Breast epithelium (tissue), 4 donors: ENCODE measurements around the gene CENPA. TPM values are rescaled to one million over a fixed set of nuclear protein-coding genes. Genes with fewer than 3 reads are reported as not detected.
"Not testable (repeated sequence)": the region's sequence is repeated elsewhere in the genome, so short reads cannot be mapped to it uniquely, and the experiment has no call there.

Source experiments
- DNase-seq, 2 donors: peaks; one replicate each; pipeline ENCODE4 v3.0.0-alpha.2; 2019; ENCODE audit warnings: low spot score in 2 of 2
- H3K27ac ChIP-seq, 2 donors: fragments of 200-600 bp; sonication (generic) in 1 of 2; one replicate each; pipeline ENCODE4 v1.5.1; 2016 to 2019; ENCODE audit warnings: mild to moderate bottlenecking in 1 of 2
- H3K27me3 ChIP-seq, 2 donors: fragments of 200-600 bp; sonication (generic) in 1 of 2; one replicate each; pipeline versions ENCODE4 v1.5.1 to v1.6.0; 2017 to 2019; ENCODE audit warnings: control low read depth in 1 of 2, mild to moderate bottlenecking in 1 of 2
- H3K36me3 ChIP-seq: fragments of 200-600 bp; one replicate; pipeline ENCODE4 v1.5.1; 2019
- H3K4me1 ChIP-seq, 2 donors: fragments of 200-600 bp; sonication (generic); one replicate each; pipeline ENCODE4 v1.5.1; 2016 to 2019; ENCODE audit warnings: control low read depth in 1 of 2
- H3K4me3 ChIP-seq, 3 donors: fragments of 200-600 bp; sonication (generic); 1 replicate in 2 of 3; 2 replicates in 1 of 3; pipeline ENCODE4 v1.5.1; 2016 to 2019; ENCODE audit warnings: mild to moderate bottlenecking in 3 of 3, moderate library complexity in 2 of 3
- H3K9me3 ChIP-seq, 2 donors: fragments of 200-600 bp; sonication (generic) in 1 of 2; one replicate each; pipeline ENCODE4 v1.5.1; 2016 to 2019; ENCODE audit warnings: control low read depth in 1 of 2
- POLR2A ChIP-seq: fragments of 450-650 bp; IDR thresholded peaks from one replicate; pipeline ENCODE4 v1.6.1; 2016; ENCODE audit warnings: antibody characterized with exemption, mild to moderate bottlenecking, moderate library complexity
- POLR2AphosphoS5 ChIP-seq, 3 donors: sonication (generic); formaldehyde crosslinking; IDR thresholded peaks; one replicate each; pipeline ENCODE4 v1.6.1; 2017; ENCODE audit warnings: antibody characterized with exemption in 3 of 3
- intact Hi-C: fragments of 100-400 bp; cut with DNase I; formaldehyde crosslinking; loops from one replicate; pipeline ENCODE4 v1.15.1; 2023; ENCODE audit warnings: low total_unique reads
- total RNA-seq, 3 donors: library from RNA; depleted of rRNA; stranded (reverse); fragments of >200 nt; gene quantifications; one replicate each; pipeline ENCODE4 v1.1.0, GENCODE V29; 2016
- TF ChIP-seq, protein P1 (sequence below), 3 donors: fragments of 450-650 bp; IDR thresholded peaks; one replicate each; pipeline ENCODE4 v1.5.1; 2016 to 2017; ENCODE audit warnings: antibody characterized with exemption in 3 of 3, mild to moderate bottlenecking in 3 of 3, moderate library complexity in 3 of 3

CENPA gene
- total RNA-seq, 3 donors from 2014 or later = 0.64 TPM; not detected in 2

DNA sequence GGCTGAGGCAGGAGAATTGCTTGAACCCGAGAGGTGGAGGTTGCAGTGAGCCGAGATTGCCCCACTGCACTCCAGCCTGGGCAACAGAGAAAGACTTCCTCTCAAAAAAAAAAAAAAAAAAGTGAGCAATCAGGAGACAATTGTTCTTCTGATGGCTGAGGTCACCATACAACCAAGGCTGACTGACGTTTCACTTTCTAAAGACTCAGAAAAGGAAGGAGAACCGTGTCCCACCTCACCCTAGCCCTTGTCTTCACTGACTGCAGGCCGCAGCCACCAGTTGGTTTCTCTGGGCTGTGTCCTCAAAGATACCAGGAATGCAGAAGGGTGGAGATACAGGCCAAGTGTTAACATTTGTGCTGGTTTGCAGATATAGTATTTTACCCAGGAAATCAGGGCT lies 29.5 kb upstream of the CENPA start:
- Histone ChIP-seq H3K36me3 (no peaks in the 10 kb centered on the region), H3K9me3 (no peaks in the 10 kb centered on the region), H3K4me3 (no peak overlapping the region), H3K27me3 (no peaks in the 10 kb centered on the region), H3K27ac (no peak overlapping the region), H3K4me1 (peaks cover 0 to 5% of the 10 kb centered on the region in 2 donors)
- intact Hi-C loops = no loop called here
- TF ChIP-seq POLR2A = no peak
- TF ChIP-seq, protein P1, sequence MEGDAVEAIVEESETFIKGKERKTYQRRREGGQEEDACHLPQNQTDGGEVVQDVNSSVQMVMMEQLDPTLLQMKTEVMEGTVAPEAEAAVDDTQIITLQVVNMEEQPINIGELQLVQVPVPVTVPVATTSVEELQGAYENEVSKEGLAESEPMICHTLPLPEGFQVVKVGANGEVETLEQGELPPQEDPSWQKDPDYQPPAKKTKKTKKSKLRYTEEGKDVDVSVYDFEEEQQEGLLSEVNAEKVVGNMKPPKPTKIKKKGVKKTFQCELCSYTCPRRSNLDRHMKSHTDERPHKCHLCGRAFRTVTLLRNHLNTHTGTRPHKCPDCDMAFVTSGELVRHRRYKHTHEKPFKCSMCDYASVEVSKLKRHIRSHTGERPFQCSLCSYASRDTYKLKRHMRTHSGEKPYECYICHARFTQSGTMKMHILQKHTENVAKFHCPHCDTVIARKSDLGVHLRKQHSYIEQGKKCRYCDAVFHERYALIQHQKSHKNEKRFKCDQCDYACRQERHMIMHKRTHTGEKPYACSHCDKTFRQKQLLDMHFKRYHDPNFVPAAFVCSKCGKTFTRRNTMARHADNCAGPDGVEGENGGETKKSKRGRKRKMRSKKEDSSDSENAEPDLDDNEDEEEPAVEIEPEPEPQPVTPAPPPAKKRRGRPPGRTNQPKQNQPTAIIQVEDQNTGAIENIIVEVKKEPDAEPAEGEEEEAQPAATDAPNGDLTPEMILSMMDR (IDR thresholded peaks at IDR 0.05) = no peak
- TF ChIP-seq POLR2AphosphoS5 (IDR thresholded peaks at IDR 0.05) = no peak
- no peak for DNase-seq

DNA sequence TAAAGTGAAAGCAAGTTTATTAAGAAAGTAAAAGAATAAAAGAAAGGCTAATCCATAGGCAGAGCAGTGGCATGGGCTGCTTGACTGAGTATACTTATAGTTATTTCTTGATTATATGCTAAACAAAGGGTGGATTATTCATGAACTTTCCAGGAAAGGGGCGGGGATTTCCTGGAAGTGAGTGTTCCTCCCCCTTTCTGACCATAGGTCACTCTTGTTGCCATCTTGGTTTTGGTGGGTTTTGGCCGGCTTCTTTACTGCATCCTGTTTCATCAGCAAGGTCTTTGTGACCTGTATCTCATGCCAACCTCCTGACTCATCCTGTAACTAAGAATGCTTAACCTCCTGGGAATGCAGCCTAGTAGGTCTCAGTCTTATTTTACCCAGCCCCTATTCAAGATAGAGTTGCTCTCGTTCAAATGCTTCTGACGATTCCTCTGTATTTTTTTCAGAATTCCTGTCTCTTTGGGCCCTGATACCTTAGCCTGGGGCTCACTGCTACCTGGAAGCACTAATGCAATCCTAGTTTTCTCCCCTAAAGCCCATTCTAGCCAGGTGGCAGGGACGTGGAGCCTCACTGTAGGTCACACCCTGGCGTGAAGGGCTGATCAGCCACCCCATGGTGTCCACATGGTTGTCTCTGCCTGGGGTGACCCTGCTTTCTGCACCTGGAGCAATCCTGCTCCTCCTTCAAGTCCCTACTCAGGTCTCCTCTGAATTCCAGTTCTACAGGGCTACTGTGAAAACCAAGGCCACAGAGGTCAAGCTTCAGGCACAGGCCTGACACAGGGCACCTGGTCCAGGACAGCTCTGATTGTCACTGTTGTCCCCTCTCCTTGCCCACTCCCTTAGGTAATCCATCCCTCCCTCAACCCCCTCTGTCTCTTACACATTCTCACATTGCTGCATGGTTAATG lies 27.7 kb upstream of the CENPA start:
- DNase-seq = peak in 1 of 2 donors; percentile 90
- intact Hi-C loops = no loop called here

DNA sequence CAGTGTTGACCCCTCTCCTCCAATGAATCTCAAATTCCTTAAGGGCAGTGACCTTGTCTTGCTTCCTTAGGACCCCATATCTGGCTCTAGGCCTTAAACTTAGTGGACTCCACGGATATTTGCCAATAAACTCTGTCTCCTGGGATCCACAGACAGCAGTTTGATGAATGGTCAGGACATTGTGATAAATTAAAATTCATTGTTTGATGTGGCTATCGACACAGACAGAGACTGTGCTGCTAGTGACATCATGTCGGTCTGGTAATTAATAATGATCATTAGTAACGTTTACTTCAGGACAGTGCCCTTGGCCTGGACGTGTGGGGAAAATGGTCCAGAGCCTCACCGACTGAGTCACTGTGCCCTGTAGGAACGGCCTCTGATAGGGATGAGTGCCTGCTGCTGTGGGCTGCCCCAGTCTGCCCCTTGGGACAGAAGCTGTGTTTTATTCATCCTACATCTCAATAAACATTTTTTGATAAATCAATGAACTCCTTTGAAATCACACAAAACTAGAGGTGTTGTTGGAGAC lies 27.0 kb upstream of the CENPA start:
- Histone ChIP-seq H3K9me3 (no peaks in the 10 kb centered on the region), H3K27me3 (no peaks in the 10 kb centered on the region), H3K4me1 (peaks cover 0 to 5% of the 10 kb centered on the region in 2 donors), H3K27ac (peak overlapping the region; percentile 84 to 94), H3K4me3 (no peak overlapping the region), H3K36me3 (no peaks in the 10 kb centered on the region)
- TF ChIP-seq POLR2A (no peak), POLR2AphosphoS5 (IDR thresholded peaks at IDR 0.05) (no peak)
- TF ChIP-seq, protein P1 (IDR thresholded peaks at IDR 0.05) = no peak
- no peak for DNase-seq
- intact Hi-C loops = no loop called here

More for the DNA sequence above, 27.7 kb upstream of the CENPA start:
- H3K27ac ChIP-seq = peak overlapping the region; percentile 84 to 94
- H3K36me3 ChIP-seq = no peaks in the 10 kb centered on the region
- peaks cover 0 to 5% of the 10 kb centered on the region in 2 donors for H3K4me1 ChIP-seq
- TF ChIP-seq, protein P1 (IDR thresholded peaks at IDR 0.05) = no peak
- TF ChIP-seq POLR2AphosphoS5 (IDR thresholded peaks at IDR 0.05) (peak; percentile 45 to 77 (median 57)), POLR2A (no peak)
- H3K27me3 ChIP-seq = no peaks in the 10 kb centered on the region
- H3K9me3 ChIP-seq = no peaks in the 10 kb centered on the region
- peak overlapping the region in 1 of 3 donors; percentile 2 for H3K4me3 ChIP-seq

DNA sequence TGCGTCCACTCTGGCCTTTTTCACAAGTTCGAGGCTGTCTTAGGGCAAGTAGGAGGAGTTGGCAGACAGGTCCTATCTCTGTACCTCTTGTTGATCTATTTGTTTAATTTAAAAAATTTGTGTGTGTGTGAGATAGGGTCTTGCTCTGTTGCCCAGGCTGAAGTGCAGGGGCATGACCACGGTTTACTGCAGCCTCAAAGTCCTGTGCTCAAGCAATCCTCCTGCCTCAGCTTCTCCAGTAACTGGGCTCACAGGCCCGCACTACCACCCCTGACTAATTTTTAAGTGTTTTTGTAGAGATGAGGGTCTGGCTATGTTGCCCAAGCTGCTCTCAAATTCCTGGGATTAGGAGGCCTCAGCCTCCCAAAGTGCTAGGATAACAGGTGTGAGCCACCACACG lies 26.0 kb upstream of the CENPA start:
- Histone ChIP-seq H3K9me3 (no peaks in the 10 kb centered on the region), H3K4me3 (no peak overlapping the region), H3K27me3 (no peaks in the 10 kb centered on the region), H3K36me3 (no peaks in the 10 kb centered on the region), H3K4me1 (peaks cover under 1 to 5% of the 10 kb centered on the region in 2 donors), H3K27ac (no peak overlapping the region)
- DNase-seq = no peak
- intact Hi-C loops = no loop called here
- TF ChIP-seq, protein P1 (IDR thresholded peaks at IDR 0.05) = no peak
- no peak for TF ChIP-seq POLR2A
- TF ChIP-seq POLR2AphosphoS5 (IDR thresholded peaks at IDR 0.05) = no peak

DNA sequence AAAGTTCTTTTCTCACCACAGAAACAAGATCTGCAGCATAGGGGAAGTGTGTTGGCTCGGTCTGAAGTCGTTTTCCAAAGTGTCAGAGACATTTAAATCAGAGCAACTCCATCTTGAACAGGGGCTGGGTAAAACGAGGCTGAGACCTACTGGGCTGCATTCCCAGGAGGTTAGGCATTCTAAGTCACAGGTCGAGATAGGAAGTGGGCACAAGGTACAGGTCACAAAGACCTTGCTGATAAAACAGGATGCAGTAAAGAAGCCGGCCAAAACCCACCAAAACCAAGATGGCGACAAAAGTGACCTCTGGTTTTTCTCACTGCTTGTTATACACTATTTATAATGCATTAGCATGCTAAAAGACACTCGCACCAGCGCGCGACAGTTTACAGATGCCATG lies 24.9 kb upstream of the CENPA start:
- H3K27ac ChIP-seq, intact Hi-C loops, H3K9me3 ChIP-seq, DNase-seq, H3K4me3 ChIP-seq, H3K27me3 ChIP-seq, H3K36me3 ChIP-seq, H3K4me1 ChIP-seq: not testable (repeated sequence)
